IMR-90 (cell line): ENCODE results near the gene RAET1G. TPM values are rescaled to one million over a fixed set of nuclear protein-coding genes. Genes with fewer than 3 reads are reported as not detected.
"Not testable (repeated sequence)": the region's sequence is repeated elsewhere in the genome, so short reads cannot be mapped to it uniquely, and the experiment has no call there.

Experiments
- ATAC-seq: fragments of 200-7000 bp; cut with Tn5 transposase; 2 replicates; pipeline ENCODE4 v1.9.1; 2020; ENCODE audit warnings: low read depth, mild to moderate bottlenecking, moderate library complexity
- BruUV-seq: library from RNA; stranded (reverse); fragments of 400-500 nt; replicated peaks from 2 replicates; lab custom pipeline; 2021; lab: Mats Ljungman, UMichigan
- CTCF ChIA-PET: fragments of 300-600 bp; formaldehyde crosslinking; extraction: SDS; loops from one replicate; lab custom pipeline; 2021; ENCODE audit warnings: antibody characterized with exemption; lab: Yijun Ruan, JAX
- POLR2A ChIA-PET: fragments of 300-600 bp; sonication (Branson Sonifier 250); formaldehyde crosslinking; loops from one replicate; lab custom pipeline; 2022; ENCODE audit warnings: antibody characterized with exemption; ENCODE audit not compliant: unreplicated experiment; lab: Charles Lee
- DNase-seq: peaks from one replicate; pipeline ENCODE4 v3.0.0; 2013
- H2AFZ ChIP-seq: replicated peaks from 2 replicates; pipeline ENCODE3; 2013; ENCODE audit warnings: low read length, mild to moderate bottlenecking; ENCODE audit not compliant: poor library complexity
- H2AK5ac ChIP-seq: 2 replicates; pipeline ENCODE4 v1.6.1; 2013; ENCODE audit warnings: low read depth, low read length, inconsistent platforms
- H2AK9ac ChIP-seq: replicated peaks from 2 replicates; pipeline ENCODE3; 2013; ENCODE audit warnings: mild to moderate bottlenecking, low read depth, low read length, moderate library complexity; ENCODE audit not compliant: poor library complexity
- H2BK120ac ChIP-seq: 2 replicates; pipeline ENCODE4 v1.6.1; 2013; ENCODE audit warnings: low read depth, low read length, inconsistent platforms
- H2BK15ac ChIP-seq: 3 replicates; pipeline ENCODE4 v1.6.1; 2013; ENCODE audit warnings: low read depth, low read length, inconsistent platforms
- H2BK20ac ChIP-seq: 2 replicates; pipeline ENCODE4 v1.6.1; 2013; ENCODE audit warnings: low read depth, mild to moderate bottlenecking, inconsistent platforms, low read length, moderate library complexity
- H2BK5ac ChIP-seq: 2 replicates; pipeline ENCODE4 v1.6.1; 2013; ENCODE audit warnings: mild to moderate bottlenecking, low read depth, low read length, inconsistent platforms; ENCODE audit not compliant: poor library complexity, severe bottlenecking
- H3K14ac ChIP-seq: replicated peaks from 2 replicates; pipeline ENCODE4 v1.6.1; 2013; ENCODE audit warnings: low read depth, low read length, inconsistent platforms
- H3K18ac ChIP-seq: 2 replicates; pipeline ENCODE4 v1.6.1; 2013; ENCODE audit warnings: low read depth, low read length, control low read depth
- H3K23ac ChIP-seq: 2 replicates; pipeline ENCODE4 v1.6.1; 2013; ENCODE audit warnings: low read depth, low read length, inconsistent platforms
- H3K27ac ChIP-seq: 2 replicates; pipeline ENCODE4 v1.5.1; 2013; ENCODE audit warnings: mild to moderate bottlenecking, control low read depth, low read length; ENCODE audit not compliant: insufficient read depth
- H3K27me3 ChIP-seq: 2 replicates; pipeline ENCODE4 v1.6.1; 2013; ENCODE audit warnings: low read length; ENCODE audit not compliant: control insufficient read depth, insufficient read depth
- H3K36me3 ChIP-seq: 2 replicates; pipeline ENCODE4 v1.6.1; 2013; ENCODE audit warnings: low read length, mixed read lengths; ENCODE audit not compliant: control insufficient read depth, insufficient read depth
- H3K4ac ChIP-seq: 2 replicates; pipeline ENCODE4 v1.6.1; 2013; ENCODE audit warnings: low read depth, low read length, inconsistent platforms
- H3K4me1 ChIP-seq: 2 replicates; pipeline ENCODE4 v1.6.1; 2013; ENCODE audit warnings: low read length, mixed read lengths; ENCODE audit not compliant: control insufficient read depth, insufficient read depth
- H3K4me2 ChIP-seq: 2 replicates; pipeline ENCODE4 v1.6.1; 2013; ENCODE audit warnings: low read depth, mild to moderate bottlenecking, control low read depth, low read length, moderate library complexity
- H3K4me3 ChIP-seq: 2 replicates; pipeline ENCODE4 v1.5.1; 2013; ENCODE audit warnings: low read depth, mild to moderate bottlenecking, control low read depth, low read length, moderate library complexity; ENCODE audit not compliant: insufficient read depth
- H3K56ac ChIP-seq: 2 replicates; pipeline ENCODE4 v1.6.1; 2013; ENCODE audit warnings: low read length, inconsistent platforms; ENCODE audit not compliant: insufficient read depth; ENCODE audit errors: extremely low read depth
- H3K79me1 ChIP-seq, 2 experiments: 2 replicates each; pipeline ENCODE4 v1.6.1; 2013; ENCODE audit warnings: low read length in 2 of 2, inconsistent platforms in 1 of 2, low read depth in 1 of 2
- H3K9ac ChIP-seq: 2 replicates; pipeline ENCODE4 v1.6.1; 2013; ENCODE audit warnings: low read depth, low read length, control low read depth
- H3K9me1 ChIP-seq: 2 replicates; pipeline ENCODE4 v1.6.1; 2013; ENCODE audit warnings: low read length, inconsistent platforms; ENCODE audit not compliant: insufficient read depth
- H3K9me3 ChIP-seq: 2 replicates; pipeline ENCODE4 v1.6.1; 2013; ENCODE audit warnings: low read length; ENCODE audit not compliant: control insufficient read depth, insufficient read depth
- H4K20me1 ChIP-seq: 2 replicates; pipeline ENCODE4 v1.6.1; 2013; ENCODE audit warnings: low read length, inconsistent platforms; ENCODE audit not compliant: insufficient read depth
- H4K5ac ChIP-seq: 2 replicates; pipeline ENCODE4 v1.6.1; 2013; ENCODE audit warnings: mild to moderate bottlenecking, low read depth, low read length, control low read depth
- H4K8ac ChIP-seq, 2 experiments: 2 replicates each; pipeline ENCODE4 v1.6.1; 2013; ENCODE audit warnings: low read depth in 2 of 2, low read length in 2 of 2, control low read depth in 1 of 2, inconsistent platforms in 1 of 2
- H4K91ac ChIP-seq: 2 replicates; pipeline ENCODE4 v1.6.1; 2013; ENCODE audit warnings: low read depth, low read length, inconsistent platforms; ENCODE audit not compliant: insufficient read depth
- CTCF ChIP-seq: conservative IDR thresholded peaks from 2 replicates; pipeline ENCODE4 v1.5.1; 2012; ENCODE audit warnings: mild to moderate bottlenecking, low read depth, low read length, improper control_type of control experiment
- MAZ ChIP-seq: IDR thresholded peaks from 2 replicates; pipeline ENCODE4 v1.6.1; 2012; ENCODE audit warnings: low read depth, mild to moderate bottlenecking, low read length, improper control_type of control experiment, moderate library complexity, borderline replicate concordance
- WGBS, 2 experiments: methylation state at CpG; one replicate each; pipeline versions ENCODE4 v1.1.5 to v1.1.7; 2013; ENCODE audit warnings: missing lambda C conversion rate in 2 of 2; ENCODE audit not compliant: insufficient read length in 1 of 2; ENCODE audit errors: extremely low coverage in 2 of 2; 5-methylcytosine and 5-hydroxymethylcytosine counted together
- dilution Hi-C: fragments of 300-500 bp; cut with HindIII; formaldehyde crosslinking; loops from one replicate; pipeline ENCODE4 v1.14.3; 2018; ENCODE audit warnings: low sequenced_read_pairs; ENCODE audit not compliant: unreplicated experiment
- in situ Hi-C: fragments of 300-500 bp; cut with MboI; formaldehyde crosslinking; loops from 3 replicates; pipeline ENCODE4 v1.14.3; 2019; ENCODE audit warnings: low sequenced_read_pairs, inconsistent platforms, mixed read lengths
- intact Hi-C: fragments of 100-400 bp; cut with micrococcal nuclease; formaldehyde crosslinking; loops from 2 replicates; pipeline ENCODE4 v1.10.0; 2022
- polyA plus RNA-seq, 3 experiments: library from polyadenylated mRNA; depleted of rRNA; stranded (reverse); fragments of >200 nt; gene quantifications; 2 replicates each; pipeline ENCODE4 v1.2.3, GENCODE V29; 2012; ENCODE audit warnings: low replicate concordance in 1 of 3
- total RNA-seq: library from RNA; depleted of rRNA; stranded (reverse); fragments of >200 nt; gene quantifications from 2 replicates; pipeline ENCODE4 v1.2.3, GENCODE V29; 2012

Gene RAET1G
- total and polyA plus RNA-seq, 2 of the 4 experiments (the other 2 are of a cell fraction), result 1.3 to 4.2 TPM

- no peaks in the 10 kb centered on the region for H3K36me3 ChIP-seq
- in situ Hi-C loops (loop anchor here (10.0 to 25.0 kb wide), 3 partner anchors 205 to 408 kb away; partner anchors contain the start of gene PPIL4), dilution Hi-C loops (no loop called here), intact Hi-C loops (no loop called here)
- H3K23ac ChIP-seq, result no peak overlapping the region
- no peak overlapping the region for H4K91ac ChIP-seq
- peaks cover 24% of the 10 kb centered on the region for H3K27me3 ChIP-seq
- no peak overlapping the region for H4K5ac ChIP-seq
- WGBS, 2 experiments, result 11% methylated on average over 3 of the region's 3 CpGs; no CpG with 5 or more reads in 1 of the 2 experiments
- no peak overlapping the region for H3K9ac ChIP-seq
- no peaks in the 10 kb centered on the region for H3K79me1 ChIP-seq
- H2BK5ac ChIP-seq, result no peak overlapping the region
- H3K4me3 ChIP-seq, result no peak overlapping the region
- no peak overlapping the region for H3K18ac ChIP-seq
- H4K8ac ChIP-seq, result no peak overlapping the region
- no peaks in the 10 kb centered on the region for H4K20me1 ChIP-seq
- no peak overlapping the region for H3K4ac ChIP-seq
- ChIA-PET CTCF (interaction anchor here (0.6 kb wide), 1 partner anchor 283 kb away, joined by 5 read pairs; no protein-coding TSS in a partner anchor), POLR2A (no interaction called here)
- TF ChIP-seq MAZ, result no peak
- peak; percentile 32 for TF ChIP-seq CTCF
- no peak overlapping the region for H2BK15ac ChIP-seq
- H3K9me3 ChIP-seq, result no peaks in the 10 kb centered on the region
- no peak overlapping the region for H3K27ac ChIP-seq
- DNase-seq, result no peak
- no peak overlapping the region for H2AFZ ChIP-seq
- H3K4me1 ChIP-seq, result no peaks in the 10 kb centered on the region; the same call in 1 of the 2 replicates
- no peak overlapping the region for H3K14ac ChIP-seq
- no TSS peak for BruUV-seq
- no peak overlapping the region for H2AK9ac ChIP-seq
- no peak overlapping the region for H2AK5ac ChIP-seq
- no peak overlapping the region for H3K4me2 ChIP-seq
- H3K56ac ChIP-seq, result no peak overlapping the region
- no peak for ATAC-seq
- no peak overlapping the region for H2BK120ac ChIP-seq
- H2BK20ac ChIP-seq, result no peak overlapping the region
- no peaks in the 10 kb centered on the region for H3K9me1 ChIP-seq
Measured at GRCh38 chr6:149929422-149929821, 6.5 kb upstream of the RAET1G start.

- H2BK20ac ChIP-seq, H3K9ac ChIP-seq, H3K27ac ChIP-seq, H2BK5ac ChIP-seq, H3K4ac ChIP-seq, H3K4me2 ChIP-seq, H2AK5ac ChIP-seq, CTCF ChIA-PET, H2AK9ac ChIP-seq, H3K4me3 ChIP-seq, H3K36me3 ChIP-seq, H3K9me1 ChIP-seq, H4K8ac ChIP-seq, dilution Hi-C loops, H3K79me1 ChIP-seq, DNase-seq, BruUV-seq, H3K56ac ChIP-seq, intact Hi-C loops, H3K4me1 ChIP-seq, H4K20me1 ChIP-seq, H3K14ac ChIP-seq, H2BK120ac ChIP-seq, H4K91ac ChIP-seq, H2BK15ac ChIP-seq, H4K5ac ChIP-seq, H3K23ac ChIP-seq, POLR2A ChIA-PET, H2AFZ ChIP-seq, H3K18ac ChIP-seq, ATAC-seq, H3K9me3 ChIP-seq: not testable (repeated sequence)
- no CpG with 5 or more reads among the region's 4 CpGs for WGBS, 2 experiments
- in situ Hi-C loops, result loop anchor here (10.0 to 25.0 kb wide), 3 partner anchors 202 to 410 kb away; partner anchors contain the start of gene PPIL4
- H3K27me3 ChIP-seq, result peaks cover 15% of the 10 kb centered on the region
Measured at GRCh38 chr6:149927025-149927424, 4.1 kb upstream of the RAET1G start.
